ENCODE data around the gene TRIM69. TPM values are rescaled to one million over a fixed set of nuclear protein-coding genes. Genes with fewer than 3 reads are reported as not detected.
"Not testable (repeated sequence)": the region's sequence is repeated elsewhere in the genome, so short reads cannot be mapped to it uniquely, and the experiment has no call there.

The TRIM69 gene
- total RNA-seq, 1 donor from 2014 or later: 38.6 TPM

GRCh38 chr15:44784918-44785274, 48.6 kb downstream of the TRIM69 start:
- H3K27me3 Mint-ChIP-seq; intact Hi-C loops (cut with micrococcal nuclease); H3K9me3 Mint-ChIP-seq; DNase-seq; H3K36me3 Mint-ChIP-seq (ENCODE audit: low read depth): not testable (repeated sequence)
- peak overlapping the region; percentile 93 for H3K4me3 Mint-ChIP-seq
- peaks cover 36% of the 10 kb centered on the region for H3K4me1 Mint-ChIP-seq
- H3K27ac Mint-ChIP-seq: peak overlapping the region; percentile 98

GRCh38 chr15:44788748-44789147, 52.4 kb downstream of the TRIM69 start:
- intact Hi-C loops (cut with micrococcal nuclease): loop anchor here (2.0 kb wide), 1 partner anchor 14 kb away; no protein-coding TSS in a partner anchor
- peaks cover 33% of the 10 kb centered on the region for H3K4me1 Mint-ChIP-seq
- H3K4me3 Mint-ChIP-seq: peak overlapping the region; percentile 21
- no peaks in the 10 kb centered on the region for H3K36me3 Mint-ChIP-seq (ENCODE audit: low read depth)
- peak overlapping the region; percentile 92 for H3K27ac Mint-ChIP-seq
- DNase-seq: peak; percentile 75
- H3K9me3 Mint-ChIP-seq: no peaks in the 10 kb centered on the region
- no peaks in the 10 kb centered on the region for H3K27me3 Mint-ChIP-seq

GRCh38 chr15:44790215-44790614, 53.9 kb downstream of the TRIM69 start:
- intact Hi-C loops (cut with micrococcal nuclease): no loop called here
- Mint-ChIP-seq H3K4me3 (no peak overlapping the region), H3K27ac (peak overlapping the region; percentile 8), H3K36me3 (ENCODE audit: low read depth) (no peaks in the 10 kb centered on the region), H3K27me3 (no peaks in the 10 kb centered on the region), H3K9me3 (no peaks in the 10 kb centered on the region), H3K4me1 (peaks cover 22% of the 10 kb centered on the region)
- no peak for DNase-seq

- Mint-ChIP-seq H3K4me1 (peaks cover 20% of the 10 kb centered on the region), H3K9me3 (no peaks in the 10 kb centered on the region), H3K36me3 (ENCODE audit: low read depth) (no peaks in the 10 kb centered on the region), H3K4me3 (no peak overlapping the region), H3K27me3 (peaks cover 1% of the 10 kb centered on the region), H3K27ac (no peak overlapping the region)
- intact Hi-C loops (cut with micrococcal nuclease): no loop called here
- DNase-seq: no peak
Measured at GRCh38 chr15:44790656-44791055, 54.3 kb downstream of the TRIM69 start.

GRCh38 chr15:44792715-44793114, 56.4 kb downstream of the TRIM69 start:
- no peaks in the 10 kb centered on the region for H3K36me3 Mint-ChIP-seq (ENCODE audit: low read depth)
- DNase-seq: peak; percentile 45

GRCh38 chr15:44794072-44794471, 57.7 kb downstream of the TRIM69 start:
- peaks cover 8% of the 10 kb centered on the region for H3K4me1 Mint-ChIP-seq
- no peak for DNase-seq
- intact Hi-C loops (cut with micrococcal nuclease): no loop called here

More at GRCh38 chr15:44792715-44793114, 56.4 kb downstream of the TRIM69 start:
- Mint-ChIP-seq H3K4me1 (peaks cover 18% of the 10 kb centered on the region), H3K4me3 (no peak overlapping the region), H3K27ac (no peak overlapping the region), H3K27me3 (peaks cover 1% of the 10 kb centered on the region), H3K9me3 (no peaks in the 10 kb centered on the region)
- intact Hi-C loops (cut with micrococcal nuclease): no loop called here

GRCh38 chr15:44796508-44796907, 60.2 kb downstream of the TRIM69 start:
- DNase-seq: no peak
- no peaks in the 10 kb centered on the region for H3K9me3 Mint-ChIP-seq
- H3K36me3 Mint-ChIP-seq (ENCODE audit: low read depth): no peaks in the 10 kb centered on the region
- no peak overlapping the region for H3K27ac Mint-ChIP-seq
- H3K4me3 Mint-ChIP-seq: no peak overlapping the region
- H3K4me1 Mint-ChIP-seq: no peaks in the 10 kb centered on the region
- peaks cover 1% of the 10 kb centered on the region for H3K27me3 Mint-ChIP-seq
- intact Hi-C loops (cut with micrococcal nuclease): no loop called here

More at GRCh38 chr15:44794072-44794471, 57.7 kb downstream of the TRIM69 start:
- Mint-ChIP-seq H3K4me3 (no peak overlapping the region), H3K36me3 (ENCODE audit: low read depth) (no peaks in the 10 kb centered on the region), H3K9me3 (no peaks in the 10 kb centered on the region), H3K27ac (no peak overlapping the region), H3K27me3 (peaks cover 1% of the 10 kb centered on the region)

- intact Hi-C loops (cut with micrococcal nuclease): no loop called here
- H3K4me1 Mint-ChIP-seq: peaks cover 9% of the 10 kb centered on the region
- DNase-seq: peak; percentile 53
- no peak overlapping the region for H3K4me3 Mint-ChIP-seq
- H3K27me3 Mint-ChIP-seq: peaks cover 1% of the 10 kb centered on the region
- no peaks in the 10 kb centered on the region for H3K9me3 Mint-ChIP-seq
- no peak overlapping the region for H3K27ac Mint-ChIP-seq
- no peaks in the 10 kb centered on the region for H3K36me3 Mint-ChIP-seq (ENCODE audit: low read depth)
Measured at GRCh38 chr15:44798826-44799225, 62.5 kb downstream of the TRIM69 start.

- intact Hi-C loops (cut with micrococcal nuclease): no loop called here
- Mint-ChIP-seq H3K4me3 (no peak overlapping the region), H3K9me3 (no peaks in the 10 kb centered on the region), H3K27me3 (no peaks in the 10 kb centered on the region), H3K36me3 (ENCODE audit: low read depth) (no peaks in the 10 kb centered on the region), H3K4me1 (peaks cover 9% of the 10 kb centered on the region), H3K27ac (no peak overlapping the region)
- no peak for DNase-seq
Measured at GRCh38 chr15:44801364-44801763, 65.0 kb downstream of the TRIM69 start.

- Mint-ChIP-seq H3K36me3 (ENCODE audit: low read depth) (no peaks in the 10 kb centered on the region), H3K27ac (no peak overlapping the region), H3K9me3 (no peaks in the 10 kb centered on the region)
Measured at GRCh38 chr15:44801797-44802196, 65.5 kb downstream of the TRIM69 start.

GRCh38 chr15:44802336-44802735, 66.0 kb downstream of the TRIM69 start:
- Mint-ChIP-seq H3K36me3 (ENCODE audit: low read depth) (no peaks in the 10 kb centered on the region), H3K9me3 (no peaks in the 10 kb centered on the region), H3K27me3 (no peaks in the 10 kb centered on the region), H3K4me3 (no peak overlapping the region), H3K27ac (peak overlapping the region; percentile 15), H3K4me1 (peaks cover 9% of the 10 kb centered on the region)
- intact Hi-C loops (cut with micrococcal nuclease): loop anchor here (2.0 kb wide), 1 partner anchor 14 kb away; no protein-coding TSS in a partner anchor
- no peak for DNase-seq

More at GRCh38 chr15:44801797-44802196, 65.5 kb downstream of the TRIM69 start:
- intact Hi-C loops (cut with micrococcal nuclease): loop anchor here (2.0 kb wide), 1 partner anchor 13 kb away; no protein-coding TSS in a partner anchor
- H3K4me1 Mint-ChIP-seq: peaks cover 9% of the 10 kb centered on the region
- no peaks in the 10 kb centered on the region for H3K27me3 Mint-ChIP-seq
- H3K4me3 Mint-ChIP-seq: no peak overlapping the region
- no peak for DNase-seq

- Mint-ChIP-seq H3K36me3 (ENCODE audit: low read depth) (no peaks in the 10 kb centered on the region), H3K9me3 (no peaks in the 10 kb centered on the region), H3K27me3 (peaks cover 8% of the 10 kb centered on the region), H3K27ac (no peak overlapping the region), H3K4me1 (peaks cover 9% of the 10 kb centered on the region), H3K4me3 (no peak overlapping the region)
- no peak for DNase-seq
- intact Hi-C loops (cut with micrococcal nuclease): no loop called here
Measured at GRCh38 chr15:44804298-44805046, 68.1 kb downstream of the TRIM69 start.

- Mint-ChIP-seq H3K4me3 (no peak overlapping the region), H3K4me1 (no peaks in the 10 kb centered on the region), H3K27ac (no peak overlapping the region), H3K27me3 (peaks cover 16% of the 10 kb centered on the region), H3K9me3 (no peaks in the 10 kb centered on the region), H3K36me3 (ENCODE audit: low read depth) (no peaks in the 10 kb centered on the region)
- intact Hi-C loops (cut with micrococcal nuclease): no loop called here
- no peak for DNase-seq
Measured at GRCh38 chr15:44808557-44808956, 72.2 kb downstream of the TRIM69 start.

- Mint-ChIP-seq H3K36me3 (ENCODE audit: low read depth) (no peaks in the 10 kb centered on the region), H3K27ac (no peak overlapping the region)
Measured at GRCh38 chr15:44810237-44810636, 73.9 kb downstream of the TRIM69 start.

More at GRCh38 chr15:44810237-44810636, 73.9 kb downstream of the TRIM69 start:
- Mint-ChIP-seq H3K4me3 (no peak overlapping the region), H3K4me1 (no peaks in the 10 kb centered on the region), H3K9me3 (no peaks in the 10 kb centered on the region), H3K27me3 (peaks cover 18% of the 10 kb centered on the region)
- intact Hi-C loops (cut with micrococcal nuclease): no loop called here
- no peak for DNase-seq
